GM18508 (cell line): ENCODE results near the gene CPLX3.
A peak's percentile ranks its signal among the peaks of the same experiment; 100 is the strongest.

Experiments used
- ATAC-seq: cut with Tn5 transposase; IDR thresholded peaks from one replicate; pipeline ENCODE4 v1.9.1; 2021; ENCODE audit warnings: moderate number of reproducible peaks; ENCODE audit not compliant: insufficient read depth, unreplicated experiment

CPLX3 gene

GRCh38 chr15:74866090-74866489 is 39.7 kb downstream of the CPLX3 start:
- ATAC-seq, result no peak

- ATAC-seq, result no peak
These were observed 41.1 kb downstream of the CPLX3 start for GRCh38 chr15:74867466-74868038.

GRCh38 chr15:74868059-74868458 is 41.6 kb downstream of the CPLX3 start:
- ATAC-seq, result no peak

- ATAC-seq, result no peak
These were observed 42.9 kb downstream of the CPLX3 start for GRCh38 chr15:74869372-74869725.

- peak; percentile 43 for ATAC-seq
These were observed 43.4 kb downstream of the CPLX3 start for GRCh38 chr15:74869726-74870407.

- no peak for ATAC-seq
These were observed 44.2 kb downstream of the CPLX3 start for GRCh38 chr15:74870436-74871215.

- no peak for ATAC-seq
These were observed 46.2 kb downstream of the CPLX3 start for GRCh38 chr15:74872702-74873035.

- peak; percentile 61 for ATAC-seq
These were observed 46.8 kb downstream of the CPLX3 start, which contains the start of gene SCAMP2 for GRCh38 chr15:74873036-74873755. TSS of gene SCAMP2 (minus strand) at chr15:74873365. CDS start at chr15:74873255, 110 bp downstream.

GRCh38 chr15:74873756-74874424 is 47.5 kb downstream of the CPLX3 start:
- no peak for ATAC-seq

GRCh38 chr15:74878273-74878672 is 51.8 kb downstream of the CPLX3 start:
- no peak for ATAC-seq
